IPS-18c (cell line): ENCODE data around the gene USP3.

ENCODE experiments used
- H3K4me3 ChIP-seq: 2 replicates; pipeline ENCODE4 v1.7.0; 2013; ENCODE audit warnings: low read depth, mild to moderate bottlenecking, low read length, moderate library complexity; ENCODE audit not compliant: insufficient read depth
- H3K9me3 ChIP-seq: one replicate; pipeline ENCODE4 v1.6.1; 2013; ENCODE audit warnings: mild to moderate bottlenecking, low read length, moderate library complexity; ENCODE audit not compliant: control insufficient read depth, insufficient read depth

USP3 gene, protein sequence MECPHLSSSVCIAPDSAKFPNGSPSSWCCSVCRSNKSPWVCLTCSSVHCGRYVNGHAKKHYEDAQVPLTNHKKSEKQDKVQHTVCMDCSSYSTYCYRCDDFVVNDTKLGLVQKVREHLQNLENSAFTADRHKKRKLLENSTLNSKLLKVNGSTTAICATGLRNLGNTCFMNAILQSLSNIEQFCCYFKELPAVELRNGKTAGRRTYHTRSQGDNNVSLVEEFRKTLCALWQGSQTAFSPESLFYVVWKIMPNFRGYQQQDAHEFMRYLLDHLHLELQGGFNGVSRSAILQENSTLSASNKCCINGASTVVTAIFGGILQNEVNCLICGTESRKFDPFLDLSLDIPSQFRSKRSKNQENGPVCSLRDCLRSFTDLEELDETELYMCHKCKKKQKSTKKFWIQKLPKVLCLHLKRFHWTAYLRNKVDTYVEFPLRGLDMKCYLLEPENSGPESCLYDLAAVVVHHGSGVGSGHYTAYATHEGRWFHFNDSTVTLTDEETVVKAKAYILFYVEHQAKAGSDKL

DNA sequence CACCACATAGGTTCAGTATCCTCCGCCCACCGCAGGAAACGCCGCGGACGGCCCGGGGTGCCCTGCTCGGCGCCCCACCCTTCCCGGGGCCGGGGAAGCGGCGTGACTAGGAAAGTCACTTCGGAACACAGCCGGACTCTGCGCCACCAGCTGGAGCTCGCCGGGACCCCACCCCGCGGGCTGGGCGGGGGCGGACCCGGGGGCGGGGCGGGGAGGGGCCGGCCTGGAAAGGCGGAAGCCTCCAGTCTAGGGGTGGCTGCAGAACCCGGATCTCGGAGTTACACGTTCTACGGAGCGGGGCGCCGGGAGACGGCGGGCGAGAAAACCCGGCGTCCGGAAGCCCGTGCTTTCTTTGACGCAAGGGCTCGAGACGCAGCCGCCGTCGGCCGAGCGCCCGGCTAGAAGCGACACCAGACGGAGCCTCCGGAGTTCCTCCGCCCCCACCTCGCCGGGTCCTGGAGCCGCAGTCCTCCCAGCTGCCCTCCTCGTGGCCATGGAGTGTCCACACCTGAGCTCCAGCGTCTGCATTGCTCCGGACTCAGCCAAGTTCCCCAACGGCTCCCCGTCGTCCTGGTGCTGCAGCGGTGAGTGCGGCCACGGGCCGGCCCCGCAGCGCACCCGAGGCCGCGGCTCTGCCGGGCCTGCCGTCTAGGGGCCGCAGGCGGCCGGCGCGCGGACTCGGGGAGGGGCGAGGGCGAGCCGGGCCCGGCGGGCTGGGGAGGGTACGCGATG lies at the start of gene USP3:
USP3 (plus strand) TSS at position 347 of the 732 bp plus-strand sequence; CDS start at position 494, 147 bp downstream.
- peaks cover 4% of the 10 kb centered on the region for H3K9me3 ChIP-seq
- H3K4me3 ChIP-seq: peak within 1 kb of the TSS; percentile 73

DNA sequence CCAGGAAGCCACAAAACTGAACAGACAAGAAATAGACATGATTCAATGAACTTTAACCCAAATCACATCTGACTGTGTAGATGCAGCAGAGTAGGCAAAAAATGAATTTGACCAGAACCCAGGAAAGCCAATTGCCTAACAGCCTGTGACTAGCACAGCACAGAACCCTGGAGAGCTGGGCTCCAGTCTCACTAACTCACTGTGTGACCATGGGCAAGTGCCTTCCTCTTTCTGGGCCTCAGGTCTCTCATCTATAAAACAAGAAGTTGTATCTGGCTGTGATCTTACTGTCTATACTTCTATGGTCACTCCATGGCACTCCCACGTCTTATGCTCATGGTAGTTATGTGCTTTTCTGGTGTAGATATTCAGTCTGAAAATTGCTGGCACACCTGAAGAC lies 48.1 kb upstream of the USP3 start:
- no peak overlapping the region for H3K4me3 ChIP-seq
- H3K9me3 ChIP-seq: peaks cover 5% of the 10 kb centered on the region

- no peak overlapping the region for H3K4me3 ChIP-seq
Measured at GRCh38 chr15:63457379-63457778, 47.0 kb upstream of the USP3 start.

DNA sequence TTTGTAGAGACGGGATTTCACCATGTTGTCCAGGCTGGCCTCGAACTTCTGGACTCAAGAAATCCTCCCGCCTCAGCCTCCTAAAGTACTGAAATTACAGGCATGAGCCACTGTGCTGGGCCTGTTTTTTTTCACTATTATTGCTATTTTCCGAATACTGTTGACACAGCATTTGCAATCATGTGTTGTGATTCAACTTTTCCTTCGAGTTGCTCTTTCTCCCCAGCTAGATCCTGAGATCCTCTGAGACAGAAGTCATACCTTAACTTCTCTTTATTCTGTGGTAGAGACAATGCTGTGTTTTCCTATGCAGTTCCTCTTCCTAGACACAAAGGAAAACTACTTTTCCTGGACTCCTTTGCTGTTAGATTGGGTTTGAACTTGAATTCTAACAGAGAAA lies 46.4 kb upstream of the USP3 start:
- peaks cover 5% of the 10 kb centered on the region for H3K9me3 ChIP-seq
- H3K4me3 ChIP-seq: no peak overlapping the region

More at GRCh38 chr15:63457379-63457778, 47.0 kb upstream of the USP3 start:
- H3K9me3 ChIP-seq: peaks cover 5% of the 10 kb centered on the region

GRCh38 chr15:63458794-63459395 lies 45.5 kb upstream of the USP3 start:
- Histone ChIP-seq H3K9me3 (peaks cover 5% of the 10 kb centered on the region), H3K4me3 (no peak overlapping the region)

DNA sequence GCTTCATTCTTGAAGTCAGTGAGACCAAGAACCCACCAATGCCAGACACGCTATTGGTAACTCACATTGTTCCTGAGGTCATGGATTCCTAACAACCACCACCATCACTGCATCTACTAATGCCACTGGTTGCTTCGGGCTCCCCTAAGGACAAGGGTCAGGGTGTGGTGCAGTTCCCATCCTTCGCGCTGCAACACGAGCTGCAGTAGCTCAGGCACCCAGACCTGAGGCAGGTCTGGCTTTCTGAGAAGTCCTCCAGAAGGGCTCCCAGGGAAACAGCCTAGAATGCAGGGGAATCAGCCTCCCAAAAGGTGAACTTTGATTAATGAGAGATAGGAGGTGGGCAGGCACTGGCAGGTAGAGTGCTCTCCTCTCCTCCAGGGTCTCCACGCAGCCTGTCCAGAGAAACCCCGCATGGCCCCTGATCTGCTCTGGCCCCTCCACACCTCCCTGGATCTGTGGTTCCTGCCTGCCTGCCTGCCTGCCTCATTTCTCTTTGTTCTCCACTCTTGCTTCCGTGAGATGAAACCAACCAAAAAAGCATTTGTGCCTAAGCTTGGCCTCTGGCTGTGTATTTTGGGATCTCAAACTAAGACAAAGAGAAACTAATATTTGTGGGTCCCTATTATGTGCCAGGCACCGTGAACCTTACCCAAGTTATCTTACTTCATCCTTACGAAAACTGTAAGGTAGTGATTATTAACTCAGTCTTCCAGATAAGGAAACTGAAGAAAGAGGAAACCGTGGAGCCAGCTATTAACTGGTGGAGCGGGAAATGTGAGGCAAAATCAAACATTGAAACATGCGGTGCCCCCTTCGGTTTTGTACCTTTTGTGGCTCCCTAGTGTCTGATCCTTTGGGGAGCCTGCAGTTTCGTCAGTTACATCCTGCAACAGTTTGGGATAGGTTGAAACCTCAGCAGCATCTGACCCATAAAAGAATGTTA lies 43.9 kb upstream of the USP3 start:
- Histone ChIP-seq H3K9me3 (peaks cover 5% of the 10 kb centered on the region), H3K4me3 (no peak overlapping the region)

DNA sequence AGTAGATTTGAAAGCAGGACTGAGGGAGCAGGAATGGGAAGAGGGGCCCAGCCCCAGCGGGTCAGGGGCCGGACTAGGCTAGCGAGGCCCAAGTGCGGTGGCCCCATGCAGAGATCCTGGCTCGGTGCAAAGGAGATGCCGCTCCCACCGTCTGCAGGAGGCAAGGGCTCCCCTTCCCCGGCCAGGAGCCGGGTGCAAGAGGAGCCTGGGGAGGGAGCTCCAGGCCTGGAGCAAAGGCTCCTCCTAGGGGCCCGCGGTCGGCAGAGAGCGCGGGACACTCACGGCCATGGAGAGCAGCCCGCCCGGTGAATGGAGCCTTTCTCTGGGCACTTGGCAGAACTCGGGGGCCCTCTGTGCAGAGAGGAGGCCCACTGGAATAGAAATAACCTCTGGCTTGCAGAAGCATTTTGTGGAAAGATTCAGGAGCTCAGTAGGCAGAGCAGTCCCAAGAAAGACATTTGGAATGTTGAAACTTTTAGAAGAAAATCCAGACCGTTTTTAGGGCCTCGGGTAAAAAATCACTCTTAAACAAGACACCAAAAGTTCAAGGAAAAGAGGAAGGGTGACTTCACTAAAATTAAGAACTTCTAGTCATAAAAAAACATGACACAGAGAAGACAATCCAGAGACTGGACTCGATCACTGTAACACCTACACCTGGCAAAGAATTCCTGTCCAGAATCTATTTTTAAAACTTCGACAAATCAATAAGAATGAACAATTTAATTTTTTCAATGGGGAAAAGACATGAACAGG lies 43.0 kb upstream of the USP3 start:
- no peak overlapping the region for H3K4me3 ChIP-seq
- peaks cover 5% of the 10 kb centered on the region for H3K9me3 ChIP-seq

GRCh38 chr15:63462088-63462487 lies 42.3 kb upstream of the USP3 start:
- H3K9me3 ChIP-seq: peaks cover 5% of the 10 kb centered on the region
- H3K4me3 ChIP-seq: no peak overlapping the region

- Histone ChIP-seq H3K4me3 (no peak overlapping the region), H3K9me3 (peaks cover 5% of the 10 kb centered on the region)
Measured at GRCh38 chr15:63463036-63463435, 41.4 kb upstream of the USP3 start.

GRCh38 chr15:63463793-63464192 lies 40.6 kb upstream of the USP3 start:
- Histone ChIP-seq H3K9me3 (no peaks in the 10 kb centered on the region), H3K4me3 (no peak overlapping the region)

- no peak overlapping the region for H3K4me3 ChIP-seq
- no peaks in the 10 kb centered on the region for H3K9me3 ChIP-seq
Measured at GRCh38 chr15:63465104-63465503, 39.3 kb upstream of the USP3 start.

GRCh38 chr15:63466378-63467192 lies 37.8 kb upstream of the USP3 start:
- no peaks in the 10 kb centered on the region for H3K9me3 ChIP-seq
- no peak overlapping the region for H3K4me3 ChIP-seq

DNA sequence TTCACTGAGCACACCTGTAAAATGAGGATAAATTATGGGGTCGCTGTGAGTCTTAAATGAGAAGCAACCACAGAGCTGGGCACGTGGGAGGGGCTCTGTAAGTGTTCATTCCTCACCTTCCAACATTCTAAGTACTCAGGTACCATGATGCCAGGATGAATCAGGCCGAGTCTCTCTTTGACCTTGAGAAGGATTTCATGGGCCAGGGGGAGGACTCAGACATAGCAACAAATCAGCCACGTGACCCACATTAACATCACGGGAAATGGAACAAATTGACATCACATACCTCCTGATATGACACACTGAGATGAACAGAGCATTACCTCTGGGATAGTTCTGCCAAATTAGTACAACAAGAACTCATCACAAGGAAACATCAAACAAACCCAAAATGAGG lies 35.2 kb upstream of the USP3 start:
- no peaks in the 10 kb centered on the region for H3K9me3 ChIP-seq
- H3K4me3 ChIP-seq: no peak overlapping the region

GRCh38 chr15:63469984-63470383 lies 34.4 kb upstream of the USP3 start:
- Histone ChIP-seq H3K4me3 (no peak overlapping the region), H3K9me3 (no peaks in the 10 kb centered on the region)

GRCh38 chr15:63473007-63473748 lies 31.2 kb upstream of the USP3 start:
- Histone ChIP-seq H3K9me3 (no peaks in the 10 kb centered on the region), H3K4me3 (no peak overlapping the region)
